Caki2 (cell line): Measurements from ENCODE around the gene ZDHHC14. TPM values are rescaled to one million over a fixed set of nuclear protein-coding genes. Genes with fewer than 3 reads are reported as not detected.
"Not testable (repeated sequence)": the region's sequence is repeated elsewhere in the genome, so short reads cannot be mapped to it uniquely, and the experiment has no call there.

Source experiments
- DNase-seq: peaks from one replicate; pipeline ENCODE4 v3.0.0-alpha.2; 2015; ENCODE audit warnings: low read depth
- in situ Hi-C: cut with HindIII; loops from 2 replicates; pipeline ENCODE4 v1.10.0; 2016; ENCODE audit warnings: low sequenced_read_pairs, low pct_unique_long_range_greater_than_20kb, mixed read lengths
- total RNA-seq: library from RNA; depleted of rRNA; stranded (reverse); fragments of >200 nt; shearing (Covaris generic); gene quantifications from 2 replicates; pipeline ENCODE4 v1.2.3, GENCODE V29; 2014; ENCODE audit warnings: low replicate concordance

The ZDHHC14 gene
- total RNA-seq, 1 experiment from 2014 or later, result 9.8 TPM

GRCh38 chr6:157561929-157562810 lies 181.2 kb downstream of the ZDHHC14 start:
- no peak for DNase-seq
- in situ Hi-C loops, result no loop called here

GRCh38 chr6:157562997-157563396 lies 182.0 kb downstream of the ZDHHC14 start:
- DNase-seq, result no peak
- in situ Hi-C loops, result no loop called here

DNA sequence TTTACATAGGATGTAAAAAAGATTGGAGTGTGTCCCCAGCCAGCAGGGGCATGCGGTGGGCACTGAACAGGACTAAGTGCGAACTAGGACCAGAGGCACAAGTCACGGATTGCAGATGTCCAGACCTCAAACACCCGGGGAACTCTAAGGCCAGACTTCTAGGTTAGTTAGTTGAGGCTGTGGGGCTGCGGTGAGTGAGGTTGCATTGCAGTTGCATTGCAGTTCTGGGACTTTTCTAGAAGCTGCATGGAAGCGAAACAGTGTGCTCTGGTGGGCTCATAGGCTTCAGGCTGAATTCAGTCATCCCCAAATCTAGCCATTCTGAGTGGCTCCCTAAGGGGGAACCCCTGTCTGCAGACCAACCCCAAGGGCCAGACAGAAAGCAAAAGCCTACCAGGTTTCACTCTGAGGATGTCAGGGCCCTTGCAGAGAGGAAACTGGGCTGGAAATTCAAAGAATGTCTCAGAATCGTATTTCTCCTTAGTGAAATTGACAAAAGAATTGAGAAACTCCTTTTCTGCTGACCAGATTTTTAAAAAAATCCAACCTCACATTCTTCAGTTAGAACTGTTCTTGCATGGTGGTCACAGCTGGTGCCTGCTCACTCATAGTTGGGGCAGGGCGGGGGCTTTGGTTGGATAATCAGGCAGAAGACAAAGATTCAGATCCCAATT lies 182.8 kb downstream of the ZDHHC14 start:
- no peak for DNase-seq
- in situ Hi-C loops, result no loop called here

- no peak for DNase-seq
- in situ Hi-C loops, result no loop called here
Measured at GRCh38 chr6:157568702-157569101, 187.7 kb downstream of the ZDHHC14 start.

DNA sequence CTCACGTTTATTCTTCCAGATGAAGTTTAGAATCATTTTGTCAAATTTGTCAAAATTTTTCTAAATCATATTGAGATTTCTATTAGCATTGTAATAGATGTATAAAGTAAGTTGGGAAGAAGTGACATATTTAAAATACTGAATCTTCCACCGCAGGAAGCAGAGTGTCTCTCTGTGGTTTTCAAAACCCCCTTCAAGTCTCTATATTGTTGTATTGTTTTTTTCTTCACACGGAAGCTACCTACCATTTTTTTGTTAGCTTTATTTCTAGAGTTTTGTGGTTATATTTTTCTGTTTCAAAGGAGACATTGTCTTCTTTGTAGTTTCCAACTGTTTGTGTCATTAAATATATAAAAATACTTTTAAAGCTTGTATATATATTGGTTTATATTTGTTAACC lies 188.6 kb downstream of the ZDHHC14 start:
- no peak for DNase-seq
- in situ Hi-C loops, result no loop called here

GRCh38 chr6:157570104-157570503 lies 189.1 kb downstream of the ZDHHC14 start:
- in situ Hi-C loops, result no loop called here
- DNase-seq, result no peak

DNA sequence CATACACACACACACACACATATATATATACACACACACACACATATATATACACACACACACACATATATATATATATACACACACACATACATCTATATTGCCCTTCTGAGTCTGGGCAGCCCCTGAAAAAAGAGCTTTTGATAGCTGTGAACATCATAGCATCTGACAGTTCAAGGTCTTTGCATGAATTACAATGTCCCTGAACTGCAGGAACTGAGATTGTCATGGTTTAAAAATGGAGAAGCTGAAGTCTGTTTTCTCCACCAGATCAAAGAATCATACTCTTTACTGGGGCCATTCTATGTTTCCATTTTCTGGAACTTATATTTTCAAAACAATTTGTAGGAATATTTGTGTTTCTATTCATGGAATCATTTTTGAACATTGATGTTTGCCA lies 189.8 kb downstream of the ZDHHC14 start:
- in situ Hi-C loops, result no loop called here
- no peak for DNase-seq

GRCh38 chr6:157571269-157571668 lies 190.3 kb downstream of the ZDHHC14 start:
- no peak for DNase-seq
- in situ Hi-C loops, result no loop called here

GRCh38 chr6:157571950-157572349 lies 191.0 kb downstream of the ZDHHC14 start:
- in situ Hi-C loops, result no loop called here
- no peak for DNase-seq

DNA sequence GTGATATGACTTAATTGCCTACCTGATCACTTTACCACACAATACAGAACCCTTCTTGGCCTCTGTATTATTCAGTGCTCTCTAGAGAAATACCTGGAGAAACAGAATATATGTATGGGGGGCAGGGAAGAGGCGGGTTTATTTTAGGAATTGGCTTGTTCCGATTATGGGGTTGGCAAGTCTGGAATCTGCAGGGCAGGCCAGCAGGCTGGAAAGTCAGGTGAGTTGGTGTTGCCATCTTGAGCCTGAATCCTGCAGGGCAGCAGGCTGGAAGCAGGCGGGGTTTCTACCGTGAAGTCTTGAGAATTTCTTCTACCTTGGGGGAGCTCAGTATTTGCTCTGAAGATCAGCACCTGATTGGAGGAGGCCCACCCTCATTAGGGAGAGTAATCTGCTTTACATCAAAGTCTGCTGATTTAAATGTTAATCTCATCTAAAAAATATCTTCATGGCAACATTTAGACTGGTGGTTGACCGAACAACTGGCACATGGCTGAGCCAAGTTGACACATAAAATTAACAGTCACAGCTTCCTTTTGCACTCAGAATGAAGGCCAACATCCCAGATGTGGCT lies 193.9 kb downstream of the ZDHHC14 start:
- no peak for DNase-seq
- in situ Hi-C loops, result no loop called here

GRCh38 chr6:157575436-157576145 lies 194.6 kb downstream of the ZDHHC14 start:
- no peak for DNase-seq
- in situ Hi-C loops, result no loop called here

DNA sequence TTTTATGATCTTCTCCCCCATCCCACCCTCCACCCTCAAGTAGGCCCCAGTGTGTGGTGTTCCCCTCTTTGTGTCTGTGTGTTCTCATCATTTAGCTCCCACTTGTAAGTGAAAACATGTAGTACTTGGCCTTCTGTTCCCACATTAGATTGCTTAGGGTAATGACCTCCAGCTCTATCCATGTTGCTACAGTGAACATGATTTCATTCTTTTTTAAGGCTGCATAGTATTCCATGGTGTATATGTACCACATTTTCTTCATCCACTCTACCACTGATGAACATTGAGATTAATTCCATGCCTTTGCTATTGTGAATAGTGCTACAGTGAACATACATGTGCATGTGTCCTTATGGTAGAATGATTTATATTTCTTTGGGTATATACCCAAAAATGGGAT lies 196.0 kb downstream of the ZDHHC14 start:
- DNase-seq, in situ Hi-C loops: not testable (repeated sequence)

DNA sequence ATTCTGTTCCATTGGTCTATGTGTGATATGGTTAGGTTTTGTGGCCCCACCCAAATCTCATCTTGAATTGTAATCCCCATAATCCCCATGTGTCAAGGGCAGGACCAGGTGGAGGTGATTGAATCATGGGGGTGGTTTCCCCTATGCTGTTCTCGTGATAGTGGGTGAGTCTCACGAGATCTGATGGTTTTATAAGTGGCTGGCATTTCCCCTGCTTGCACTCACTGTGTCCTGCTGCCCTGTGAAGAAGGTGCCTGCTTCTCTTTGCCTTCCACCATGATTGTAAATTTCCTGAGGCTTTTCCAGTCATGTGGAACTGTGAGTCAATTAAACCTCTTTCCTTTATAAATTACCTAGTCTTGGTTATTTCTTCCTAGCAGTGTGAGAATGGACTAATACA lies 197.5 kb downstream of the ZDHHC14 start:
- in situ Hi-C loops, DNase-seq: not testable (repeated sequence)

GRCh38 chr6:157579467-157580031 lies 198.6 kb downstream of the ZDHHC14 start:
- DNase-seq, result no peak
- in situ Hi-C loops, result no loop called here

- DNase-seq, result no peak
- in situ Hi-C loops, result no loop called here
Measured at GRCh38 chr6:157584036-157584435, 203.0 kb downstream of the ZDHHC14 start.

GRCh38 chr6:157585274-157586087 lies 204.5 kb downstream of the ZDHHC14 start:
- in situ Hi-C loops, result no loop called here
- no peak for DNase-seq

GRCh38 chr6:157586088-157586414 lies 205.1 kb downstream of the ZDHHC14 start:
- no peak for DNase-seq
- in situ Hi-C loops, result no loop called here
